ENCODE data around the gene HRNR. TPM values are rescaled to one million over a fixed set of nuclear protein-coding genes. Genes with fewer than 3 reads are reported as not detected.

The HRNR gene
- total and polyA plus RNA-seq, 4 donors: 0.04 TPM; not detected in 3

DNA sequence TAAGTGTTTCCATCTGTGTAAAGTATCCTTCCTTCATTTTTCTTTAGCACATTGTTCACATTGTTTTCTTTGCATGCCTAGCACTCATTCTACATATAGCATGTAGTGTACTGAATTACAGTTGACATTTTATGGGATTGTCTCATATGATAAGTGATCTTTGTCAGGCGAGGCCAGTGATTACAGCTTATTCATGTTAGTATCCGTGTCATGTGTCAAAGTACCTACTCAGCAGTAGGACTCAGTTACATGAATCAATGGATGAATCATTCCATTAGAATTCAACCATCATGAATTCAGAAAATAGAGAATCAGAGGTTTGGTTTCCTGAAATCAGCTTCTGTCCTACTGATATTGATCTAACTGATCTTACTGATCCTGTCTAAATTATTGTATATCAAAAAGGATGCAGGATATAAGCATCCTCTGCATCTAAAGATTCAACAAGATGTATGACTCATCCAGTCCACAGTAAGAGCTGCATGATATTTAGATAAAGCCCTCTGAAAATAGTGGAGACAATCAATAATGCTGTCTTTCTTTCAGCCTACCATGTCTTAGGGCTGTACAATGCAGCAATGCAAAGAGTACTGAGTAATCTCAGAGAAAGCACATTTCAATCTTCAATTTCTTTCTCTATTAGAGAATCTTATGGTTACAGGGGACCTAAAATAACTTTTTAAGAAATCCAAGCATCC, 20.7 kb upstream of the HRNR start:
- Histone ChIP-seq H3K9me3 (ENCODE audit: control insufficient read depth in 4 of 4, low read length in 3 of 4) (no peaks in the 10 kb centered on the region), H3K4me1 (ENCODE audit: control insufficient read depth in 4 of 4, insufficient read depth in 4 of 4, low read length in 3 of 4) (no peaks in the 10 kb centered on the region), H3K4me3 (ENCODE audit: low read depth in 1 of 3, low read length in 3 of 3) (no peak overlapping the region), H3K27ac (ENCODE audit: low read depth in 1 of 2, low read length in 2 of 2) (no peak overlapping the region), H3K36me3 (ENCODE audit: control insufficient read depth in 4 of 4, insufficient read depth in 3 of 4, low read depth in 1 of 4, low read length in 3 of 4) (no peaks in the 10 kb centered on the region), H3K9ac (ENCODE audit: low read depth in 1 of 2, low read length in 2 of 2) (no peak overlapping the region), H3K27me3 (ENCODE audit: control insufficient read depth in 4 of 4, insufficient read depth in 4 of 4, low read length in 3 of 4) (no peaks in the 10 kb centered on the region)
- WGBS: 80% methylated on average over 2 of the region's 2 CpGs
- no peak for DNase-seq (ENCODE audit: low spot score)
- TF ChIP-seq EGR1 (IDR thresholded peaks at IDR 0.05; ENCODE audit: low read depth in 2 of 2) (no peak), FOXA2 (IDR thresholded peaks at IDR 0.05) (no peak), RAD21 (IDR thresholded peaks at IDR 0.05) (no peak), FOXA1 (IDR thresholded peaks at IDR 0.05) (no peak), GABPA (IDR thresholded peaks at IDR 0.05 in 1 of 2, conservative IDR thresholded peaks at IDR 0.05 in 1 of 2) (no peak), JUND (IDR thresholded peaks at IDR 0.05) (no peak), TAF1 (conservative IDR thresholded peaks at IDR 0.05) (no peak), HNF4G (IDR thresholded peaks at IDR 0.05) (no peak), RXRA (IDR thresholded peaks at IDR 0.05) (no peak), YY1 (IDR thresholded peaks at IDR 0.05) (no peak)
- TF ChIP-seq, protein P1, sequence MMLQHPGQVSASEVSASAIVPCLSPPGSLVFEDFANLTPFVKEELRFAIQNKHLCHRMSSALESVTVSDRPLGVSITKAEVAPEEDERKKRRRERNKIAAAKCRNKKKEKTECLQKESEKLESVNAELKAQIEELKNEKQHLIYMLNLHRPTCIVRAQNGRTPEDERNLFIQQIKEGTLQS (IDR thresholded peaks at IDR 0.05): no peak
- TF ChIP-seq, protein P2, sequence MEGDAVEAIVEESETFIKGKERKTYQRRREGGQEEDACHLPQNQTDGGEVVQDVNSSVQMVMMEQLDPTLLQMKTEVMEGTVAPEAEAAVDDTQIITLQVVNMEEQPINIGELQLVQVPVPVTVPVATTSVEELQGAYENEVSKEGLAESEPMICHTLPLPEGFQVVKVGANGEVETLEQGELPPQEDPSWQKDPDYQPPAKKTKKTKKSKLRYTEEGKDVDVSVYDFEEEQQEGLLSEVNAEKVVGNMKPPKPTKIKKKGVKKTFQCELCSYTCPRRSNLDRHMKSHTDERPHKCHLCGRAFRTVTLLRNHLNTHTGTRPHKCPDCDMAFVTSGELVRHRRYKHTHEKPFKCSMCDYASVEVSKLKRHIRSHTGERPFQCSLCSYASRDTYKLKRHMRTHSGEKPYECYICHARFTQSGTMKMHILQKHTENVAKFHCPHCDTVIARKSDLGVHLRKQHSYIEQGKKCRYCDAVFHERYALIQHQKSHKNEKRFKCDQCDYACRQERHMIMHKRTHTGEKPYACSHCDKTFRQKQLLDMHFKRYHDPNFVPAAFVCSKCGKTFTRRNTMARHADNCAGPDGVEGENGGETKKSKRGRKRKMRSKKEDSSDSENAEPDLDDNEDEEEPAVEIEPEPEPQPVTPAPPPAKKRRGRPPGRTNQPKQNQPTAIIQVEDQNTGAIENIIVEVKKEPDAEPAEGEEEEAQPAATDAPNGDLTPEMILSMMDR (IDR thresholded peaks at IDR 0.05; ENCODE audit: low read depth, low read length, missing input control): no peak
- TF ChIP-seq, protein P3, sequence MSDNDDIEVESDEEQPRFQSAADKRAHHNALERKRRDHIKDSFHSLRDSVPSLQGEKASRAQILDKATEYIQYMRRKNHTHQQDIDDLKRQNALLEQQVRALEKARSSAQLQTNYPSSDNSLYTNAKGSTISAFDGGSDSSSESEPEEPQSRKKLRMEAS (IDR thresholded peaks at IDR 0.05): no peak
- TF ChIP-seq, protein P4, sequence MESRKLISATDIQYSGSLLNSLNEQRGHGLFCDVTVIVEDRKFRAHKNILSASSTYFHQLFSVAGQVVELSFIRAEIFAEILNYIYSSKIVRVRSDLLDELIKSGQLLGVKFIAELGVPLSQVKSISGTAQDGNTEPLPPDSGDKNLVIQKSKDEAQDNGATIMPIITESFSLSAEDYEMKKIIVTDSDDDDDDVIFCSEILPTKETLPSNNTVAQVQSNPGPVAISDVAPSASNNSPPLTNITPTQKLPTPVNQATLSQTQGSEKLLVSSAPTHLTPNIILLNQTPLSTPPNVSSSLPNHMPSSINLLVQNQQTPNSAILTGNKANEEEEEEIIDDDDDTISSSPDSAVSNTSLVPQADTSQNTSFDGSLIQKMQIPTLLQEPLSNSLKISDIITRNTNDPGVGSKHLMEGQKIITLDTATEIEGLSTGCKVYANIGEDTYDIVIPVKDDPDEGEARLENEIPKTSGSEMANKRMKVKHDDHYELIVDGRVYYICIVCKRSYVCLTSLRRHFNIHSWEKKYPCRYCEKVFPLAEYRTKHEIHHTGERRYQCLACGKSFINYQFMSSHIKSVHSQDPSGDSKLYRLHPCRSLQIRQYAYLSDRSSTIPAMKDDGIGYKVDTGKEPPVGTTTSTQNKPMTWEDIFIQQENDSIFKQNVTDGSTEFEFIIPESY (IDR thresholded peaks at IDR 0.05): no peak
- TF ChIP-seq, protein P5, sequence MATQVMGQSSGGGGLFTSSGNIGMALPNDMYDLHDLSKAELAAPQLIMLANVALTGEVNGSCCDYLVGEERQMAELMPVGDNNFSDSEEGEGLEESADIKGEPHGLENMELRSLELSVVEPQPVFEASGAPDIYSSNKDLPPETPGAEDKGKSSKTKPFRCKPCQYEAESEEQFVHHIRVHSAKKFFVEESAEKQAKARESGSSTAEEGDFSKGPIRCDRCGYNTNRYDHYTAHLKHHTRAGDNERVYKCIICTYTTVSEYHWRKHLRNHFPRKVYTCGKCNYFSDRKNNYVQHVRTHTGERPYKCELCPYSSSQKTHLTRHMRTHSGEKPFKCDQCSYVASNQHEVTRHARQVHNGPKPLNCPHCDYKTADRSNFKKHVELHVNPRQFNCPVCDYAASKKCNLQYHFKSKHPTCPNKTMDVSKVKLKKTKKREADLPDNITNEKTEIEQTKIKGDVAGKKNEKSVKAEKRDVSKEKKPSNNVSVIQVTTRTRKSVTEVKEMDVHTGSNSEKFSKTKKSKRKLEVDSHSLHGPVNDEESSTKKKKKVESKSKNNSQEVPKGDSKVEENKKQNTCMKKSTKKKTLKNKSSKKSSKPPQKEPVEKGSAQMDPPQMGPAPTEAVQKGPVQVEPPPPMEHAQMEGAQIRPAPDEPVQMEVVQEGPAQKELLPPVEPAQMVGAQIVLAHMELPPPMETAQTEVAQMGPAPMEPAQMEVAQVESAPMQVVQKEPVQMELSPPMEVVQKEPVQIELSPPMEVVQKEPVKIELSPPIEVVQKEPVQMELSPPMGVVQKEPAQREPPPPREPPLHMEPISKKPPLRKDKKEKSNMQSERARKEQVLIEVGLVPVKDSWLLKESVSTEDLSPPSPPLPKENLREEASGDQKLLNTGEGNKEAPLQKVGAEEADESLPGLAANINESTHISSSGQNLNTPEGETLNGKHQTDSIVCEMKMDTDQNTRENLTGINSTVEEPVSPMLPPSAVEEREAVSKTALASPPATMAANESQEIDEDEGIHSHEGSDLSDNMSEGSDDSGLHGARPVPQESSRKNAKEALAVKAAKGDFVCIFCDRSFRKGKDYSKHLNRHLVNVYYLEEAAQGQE (IDR thresholded peaks at IDR 0.05): no peak

All from liver (tissue), 9 donors.